HG02840 (cell line): ENCODE results near the gene FHOD3.
"Not testable (repeated sequence)": the region's sequence is repeated elsewhere in the genome, so short reads cannot be mapped to it uniquely, and the experiment has no call there.

Experiments
- ATAC-seq: cut with Tn5 transposase; IDR thresholded peaks from one replicate; pipeline ENCODE4 v1.9.1; 2021; ENCODE audit warnings: mild to moderate bottlenecking, moderate library complexity, moderate number of reproducible peaks; ENCODE audit not compliant: unreplicated experiment, low FRiP score

The FHOD3 gene

DNA sequence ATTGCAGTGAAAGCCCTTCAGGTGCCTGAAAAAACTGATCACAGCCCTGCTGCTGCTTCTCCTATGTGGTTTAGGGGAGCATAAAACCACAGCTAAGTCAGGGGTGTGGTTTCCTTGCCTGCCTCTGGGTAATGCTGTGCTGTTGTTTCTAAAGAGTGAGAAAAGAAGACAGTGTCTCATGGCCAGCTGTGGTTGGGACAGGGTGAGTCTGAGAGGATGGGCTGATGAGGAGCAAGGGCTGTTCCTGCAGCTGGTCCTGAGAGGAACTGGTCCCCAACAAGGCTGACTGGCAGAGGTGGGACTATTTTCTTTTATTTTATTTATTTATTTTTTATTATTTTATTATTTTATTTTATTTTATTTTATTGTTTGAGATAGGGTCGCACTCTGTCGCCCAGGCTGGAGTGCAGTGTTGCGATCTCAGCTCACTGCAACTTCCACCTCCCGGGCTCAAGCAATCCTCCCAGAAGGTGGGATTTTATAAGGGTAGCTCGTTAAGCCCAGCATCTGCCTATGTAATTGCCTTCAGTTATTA, 236.7 kb downstream of the FHOD3 start:
- ATAC-seq: no peak

- no peak for ATAC-seq
Measured at GRCh38 chr18:36535202-36535935, 237.9 kb downstream of the FHOD3 start.

DNA sequence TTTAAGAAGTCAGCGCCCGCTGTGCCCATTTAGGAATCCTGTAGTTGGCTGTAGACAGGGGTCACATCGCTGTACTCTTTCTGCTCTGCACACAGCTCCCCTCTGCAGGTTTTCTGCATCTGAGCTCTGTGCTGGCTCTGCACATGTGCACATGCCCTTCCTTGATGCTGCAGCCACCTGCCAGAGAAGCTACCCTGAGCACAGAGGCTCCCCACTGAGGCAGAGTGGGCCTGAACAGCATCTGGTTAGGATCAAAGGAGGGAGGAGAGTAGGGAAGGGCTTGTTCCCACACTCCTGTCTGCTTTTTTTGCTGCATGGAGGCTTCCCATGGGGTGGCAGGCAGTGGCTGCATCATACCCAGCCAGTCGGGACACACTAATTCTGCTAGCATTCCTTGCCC, 238.9 kb downstream of the FHOD3 start:
- ATAC-seq: no peak

GRCh38 chr18:36537289-36537688, 239.8 kb downstream of the FHOD3 start:
- ATAC-seq: no peak

- no peak for ATAC-seq
Measured at GRCh38 chr18:36539674-36540231, 242.2 kb downstream of the FHOD3 start.

- no peak for ATAC-seq
Measured at GRCh38 chr18:36543030-36543429, 245.5 kb downstream of the FHOD3 start.

- ATAC-seq: no peak
Measured at GRCh38 chr18:36543991-36544725, 246.6 kb downstream of the FHOD3 start.

GRCh38 chr18:36545821-36546427, 248.4 kb downstream of the FHOD3 start:
- no peak for ATAC-seq

GRCh38 chr18:36546876-36547275, 249.4 kb downstream of the FHOD3 start:
- no peak for ATAC-seq

GRCh38 chr18:36547544-36547943, 250.0 kb downstream of the FHOD3 start:
- no peak for ATAC-seq

- ATAC-seq: not testable (repeated sequence)
Measured at GRCh38 chr18:36551274-36551673, 253.8 kb downstream of the FHOD3 start.

- ATAC-seq: no peak
Measured at GRCh38 chr18:36558234-36558633, 260.7 kb downstream of the FHOD3 start.

DNA sequence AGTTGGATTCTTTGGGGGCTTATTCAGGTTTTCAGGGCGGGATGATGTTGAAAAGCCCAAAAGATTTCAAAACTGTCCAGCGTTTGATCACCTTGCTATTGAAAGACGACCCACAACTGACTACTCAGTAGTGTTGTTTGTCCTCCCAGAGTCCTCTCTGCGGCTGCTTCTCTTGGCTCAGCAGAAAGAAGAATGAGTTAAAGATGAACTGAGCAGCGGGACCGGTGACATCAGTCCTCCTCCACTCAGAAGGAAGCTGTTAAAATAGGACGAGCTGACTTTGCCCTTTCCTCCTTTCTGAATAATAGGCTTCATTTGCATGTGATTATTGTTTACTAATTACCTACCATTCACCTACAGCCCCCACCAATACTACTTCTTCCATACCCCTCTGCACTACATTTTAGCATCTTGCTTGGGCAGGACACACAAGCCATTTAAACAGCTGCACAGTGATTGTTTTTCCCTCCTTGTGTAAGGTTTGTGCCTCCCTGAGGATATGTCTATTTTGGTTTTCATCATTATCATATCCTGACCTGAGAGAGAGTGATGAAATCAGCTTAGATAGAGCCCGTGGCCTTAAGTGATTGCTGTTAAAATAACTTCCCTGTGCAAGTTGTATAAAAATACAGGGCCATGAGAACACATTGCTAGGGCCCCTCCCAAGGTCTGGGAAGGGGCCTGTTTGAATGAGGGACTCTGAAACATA, 261.8 kb downstream of the FHOD3 start:
- ATAC-seq: no peak

GRCh38 chr18:36560187-36560586, 262.7 kb downstream of the FHOD3 start:
- ATAC-seq: no peak

GRCh38 chr18:36561046-36561445, 263.5 kb downstream of the FHOD3 start:
- ATAC-seq: no peak

GRCh38 chr18:36564841-36565240, 267.3 kb downstream of the FHOD3 start:
- no peak for ATAC-seq

DNA sequence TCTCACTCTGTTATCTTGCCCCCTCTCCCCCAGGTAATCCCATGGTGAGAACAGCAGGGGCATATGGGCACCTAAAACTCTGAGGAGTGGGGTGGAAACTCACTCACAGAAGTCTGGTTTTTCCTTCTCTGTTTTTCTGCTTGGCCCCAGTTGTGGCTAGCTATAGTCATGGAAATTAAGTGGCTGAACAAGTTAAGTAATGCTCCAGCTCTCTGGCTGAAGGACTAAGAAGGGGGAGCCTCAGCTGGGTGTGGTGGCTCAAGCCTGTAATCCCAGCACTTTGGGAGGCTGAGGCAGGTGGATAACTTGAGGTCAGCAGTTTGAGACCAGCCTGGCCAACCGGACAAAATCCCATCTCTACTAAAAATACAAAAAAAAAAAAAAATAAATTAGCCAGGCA, 270.3 kb downstream of the FHOD3 start:
- no peak for ATAC-seq

DNA sequence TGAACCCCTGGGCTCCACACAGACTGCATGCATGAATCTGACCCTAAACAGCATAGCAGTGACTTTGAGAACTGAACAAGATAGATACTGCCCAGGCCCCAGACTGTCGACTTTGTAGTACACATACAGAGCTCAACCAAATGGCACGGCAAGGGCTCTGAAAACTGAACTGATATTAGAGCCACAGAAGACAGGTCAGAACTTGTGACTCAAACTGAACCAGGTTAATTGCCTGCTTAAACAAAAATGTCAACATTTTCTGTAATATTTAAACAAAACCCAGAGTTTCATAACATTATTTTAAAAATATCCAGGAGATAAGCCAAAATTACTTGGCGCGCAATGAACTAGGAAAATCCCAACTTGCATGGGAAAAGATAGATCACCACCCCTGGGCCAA, 271.0 kb downstream of the FHOD3 start:
- no peak for ATAC-seq

- ATAC-seq: no peak
Measured at GRCh38 chr18:36572135-36572856, 274.8 kb downstream of the FHOD3 start.

- no peak for ATAC-seq
Measured at GRCh38 chr18:36576339-36576738, 278.8 kb downstream of the FHOD3 start.
